Measurements from ENCODE around the gene NSFL1C.
A peak's percentile ranks its signal among the peaks of the same experiment; 100 is the strongest.

Gene NSFL1C

GRCh38 chr20:1466211-1467081 is at the start of gene NSFL1C:
NSFL1C (minus strand) TSS chr20:1466849; CDS start chr20:1466824, 25 bp downstream.
- peak; percentile 73 for DNase-seq (ENCODE audit: low read depth)
- H3K4me3 ChIP-seq (ENCODE audit: control insufficient read depth, low read depth, low read length), result peak within 1 kb of the TSS; percentile 58

GRCh38 chr20:1513801-1514200 is 47.2 kb upstream of the NSFL1C start:
- no peak overlapping the region for H3K4me3 ChIP-seq (ENCODE audit: control insufficient read depth, low read depth, low read length)
- TF ChIP-seq CTCF (IDR thresholded peaks at IDR 0.05; ENCODE audit: control insufficient read depth, insufficient read depth, low read depth, low read length, missing control alignments), result no peak
- DNase-seq (ENCODE audit: low read depth), result no peak

More at GRCh38 chr20:1466211-1467081, at the start of gene NSFL1C:
- TF ChIP-seq CTCF (IDR thresholded peaks at IDR 0.05; ENCODE audit: control insufficient read depth, insufficient read depth, low read depth, low read length, missing control alignments), result peak; percentile 74

- TF ChIP-seq CTCF (IDR thresholded peaks at IDR 0.05; ENCODE audit: control insufficient read depth, insufficient read depth, low read depth, low read length, missing control alignments), result peak; percentile 52
- no peak overlapping the region for H3K4me3 ChIP-seq (ENCODE audit: control insufficient read depth, low read depth, low read length)
- no peak for DNase-seq (ENCODE audit: low read depth)
Observed at GRCh38 chr20:1509237-1509636, 42.6 kb upstream of the NSFL1C start.

- no peak for TF ChIP-seq CTCF (IDR thresholded peaks at IDR 0.05; ENCODE audit: control insufficient read depth, insufficient read depth, low read depth, low read length, missing control alignments)
- DNase-seq (ENCODE audit: low read depth), result no peak
- H3K4me3 ChIP-seq (ENCODE audit: control insufficient read depth, low read depth, low read length), result no peak overlapping the region
Observed at GRCh38 chr20:1508574-1508973, 41.9 kb upstream of the NSFL1C start.

GRCh38 chr20:1507276-1507675 is 40.6 kb upstream of the NSFL1C start:
- no peak for TF ChIP-seq CTCF (IDR thresholded peaks at IDR 0.05; ENCODE audit: control insufficient read depth, insufficient read depth, low read depth, low read length, missing control alignments)
- DNase-seq (ENCODE audit: low read depth), result no peak
- H3K4me3 ChIP-seq (ENCODE audit: control insufficient read depth, low read depth, low read length), result no peak overlapping the region

GRCh38 chr20:1505871-1506270 is 39.2 kb upstream of the NSFL1C start:
- no peak for TF ChIP-seq CTCF (IDR thresholded peaks at IDR 0.05; ENCODE audit: control insufficient read depth, insufficient read depth, low read depth, low read length, missing control alignments)
- no peak overlapping the region for H3K4me3 ChIP-seq (ENCODE audit: control insufficient read depth, low read depth, low read length)
- no peak for DNase-seq (ENCODE audit: low read depth)

Measured in AG09309 (cell line).